Anterior cingulate cortex (tissue), 58 donors: ENCODE data around the gene RPL18.

Source experiments
- DNase-seq, 58 donors: peaks; one replicate each; lab custom pipeline; 2025; lab: John Stamatoyannopoulos, UW

RPL18 gene

GRCh38 chr19:48615231-48616040 is 3.5 kb downstream of the RPL18 start:
- no peak for DNase-seq

- no peak for DNase-seq
Observed at GRCh38 chr19:48614436-48615230, 4.3 kb downstream of the RPL18 start, which contains the start of gene FAM83E. Gene FAM83E, minus strand, starts transcription at chr19:48615076. Its CDS starts 1,704 bp downstream, at chr19:48613372.

GRCh38 chr19:48613852-48614435 is 5.0 kb downstream of the RPL18 start:
- no peak for DNase-seq

GRCh38 chr19:48613024-48613851 is 5.7 kb downstream of the RPL18 start:
- DNase-seq = peak in 41 of 58 donors; percentile 8 to 70 (median 39)

GRCh38 chr19:48611872-48612271 is 7.1 kb downstream of the RPL18 start:
- no peak for DNase-seq

GRCh38 chr19:48609571-48610108 is 9.3 kb downstream of the RPL18 start:
- no peak for DNase-seq

GRCh38 chr19:48608798-48609263 is 10.1 kb downstream of the RPL18 start:
- DNase-seq = peak in 25 of 58 donors; percentile 6 to 53 (median 22)

- DNase-seq = no peak
Observed at GRCh38 chr19:48607359-48607755, 11.6 kb downstream of the RPL18 start.

- no peak for DNase-seq
Observed at GRCh38 chr19:48606463-48607358, 12.3 kb downstream of the RPL18 start, which contains the start of gene SPACA4. Gene SPACA4, plus strand, starts transcription at chr19:48606742. Its CDS starts 237 bp downstream, at chr19:48606979.

- no peak for DNase-seq
Observed at GRCh38 chr19:48603850-48604249, 15.1 kb downstream of the RPL18 start.

- no peak for DNase-seq
Observed at GRCh38 chr19:48603449-48603848, 15.5 kb downstream of the RPL18 start.

- no peak for DNase-seq
Observed at GRCh38 chr19:48603001-48603400, 16.0 kb downstream of the RPL18 start.

- no peak for DNase-seq
Observed at GRCh38 chr19:48600679-48601417, 18.1 kb downstream of the RPL18 start.

GRCh38 chr19:48598996-48599700 is 19.8 kb downstream of the RPL18 start:
- no peak for DNase-seq

GRCh38 chr19:48596679-48597465 is 22.1 kb downstream of the RPL18 start:
- no peak for DNase-seq

- DNase-seq = no peak
Observed at GRCh38 chr19:48596237-48596636, 22.7 kb downstream of the RPL18 start.
